Omental fat pad (tissue), 4 donors: ENCODE results near the gene RASSF9. TPM values are rescaled to one million over a fixed set of nuclear protein-coding genes. Genes with fewer than 3 reads are reported as not detected.

Experiments
- ATAC-seq: fragments of 150-250 bp; one replicate; pipeline ENCODE4 v1.9.1; 2016; ENCODE audit warnings: mild to moderate bottlenecking, moderate library complexity; ENCODE audit not compliant: low FRiP score
- DNase-seq: peaks from one replicate; pipeline ENCODE4 v3.0.0-alpha.2; 2019; ENCODE audit warnings: low spot score
- CTCF ChIP-seq, 3 donors: fragments of 450-650 bp; IDR thresholded peaks; one replicate each; pipeline ENCODE4 v1.5.1; 2016 to 2017; ENCODE audit warnings: antibody characterized with exemption in 3 of 3, mild to moderate bottlenecking in 3 of 3, moderate library complexity in 2 of 3
- total RNA-seq, 4 donors: library from RNA; depleted of rRNA; stranded (reverse); fragments of >200 nt; gene quantifications; one replicate each; pipeline ENCODE4 v1.1.0, GENCODE V29; 2016

The RASSF9 gene
- total RNA-seq, 4 donors from 2014 or later: 0.36 to 7.9 (median 1.9) TPM

DNA sequence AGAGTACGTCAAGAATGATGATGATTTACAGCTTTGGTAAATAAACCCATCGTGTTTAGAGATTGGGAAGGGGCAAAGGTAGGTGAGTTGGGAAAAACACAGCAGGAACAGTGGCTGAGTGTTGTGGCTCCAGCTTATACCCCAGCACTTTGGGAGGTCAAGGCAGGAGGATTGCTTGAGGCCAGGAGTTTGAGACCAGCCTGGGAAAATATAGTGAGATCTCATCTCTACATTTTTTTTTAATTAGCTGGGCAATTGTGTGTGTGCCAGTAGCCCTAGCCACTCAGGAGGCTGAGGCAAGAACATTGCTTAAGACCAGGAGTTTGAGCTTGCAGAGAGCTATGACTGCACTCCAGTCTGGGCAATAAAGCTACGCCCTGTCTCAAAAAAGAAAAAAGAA is 77.1 kb downstream of the RASSF9 start:
- TF ChIP-seq CTCF (IDR thresholded peaks at IDR 0.05): no peak
- DNase-seq (no peak), ATAC-seq (no peak)

GRCh38 chr12:85755760-85756159 is 80.4 kb downstream of the RASSF9 start:
- no peak for TF ChIP-seq CTCF (IDR thresholded peaks at IDR 0.05)
- ATAC-seq (no peak), DNase-seq (no peak)

Other genes starting within 250 kb of the RASSF9 start
- gene NTS, start 37.9 kb upstream of the RASSF9 start, total RNA-seq: 10 to 100 TPM in 1 of 4 donors, under 1 TPM in 1, not detected in 2; 0.46 to 25.1 TPM